Fibroblast of skin of right quadriceps (primary cell): ENCODE data around the gene CNTNAP2.
A peak's percentile ranks its signal among the peaks of the same experiment; 100 is the strongest.

ENCODE experiments used
- DNase-seq: peaks from one replicate; pipeline ENCODE4 v3.0.0-alpha.2; 2013

The CNTNAP2 gene

DNA sequence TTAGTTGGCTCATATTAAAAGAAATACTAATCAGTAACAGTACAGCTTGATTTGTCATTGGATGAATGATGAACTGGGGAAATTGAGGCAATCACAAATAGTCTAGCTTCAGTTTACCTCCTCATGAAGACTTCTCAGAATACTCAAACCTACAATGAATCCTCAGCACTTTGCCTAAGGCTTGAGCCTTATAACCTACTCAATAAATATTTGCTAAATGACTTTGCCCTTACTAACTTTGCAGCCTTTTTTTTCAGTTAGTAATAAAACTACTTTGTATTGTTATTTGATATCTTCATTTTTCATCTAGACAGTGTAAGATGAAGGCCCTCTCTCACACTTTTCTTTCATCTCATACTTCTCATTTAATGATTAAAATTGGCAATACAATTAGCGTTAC is 1311.5 kb downstream of the CNTNAP2 start:
- DNase-seq, result no peak

GRCh38 chr7:147429961-147430360 is 1313.4 kb downstream of the CNTNAP2 start:
- no peak for DNase-seq

DNA sequence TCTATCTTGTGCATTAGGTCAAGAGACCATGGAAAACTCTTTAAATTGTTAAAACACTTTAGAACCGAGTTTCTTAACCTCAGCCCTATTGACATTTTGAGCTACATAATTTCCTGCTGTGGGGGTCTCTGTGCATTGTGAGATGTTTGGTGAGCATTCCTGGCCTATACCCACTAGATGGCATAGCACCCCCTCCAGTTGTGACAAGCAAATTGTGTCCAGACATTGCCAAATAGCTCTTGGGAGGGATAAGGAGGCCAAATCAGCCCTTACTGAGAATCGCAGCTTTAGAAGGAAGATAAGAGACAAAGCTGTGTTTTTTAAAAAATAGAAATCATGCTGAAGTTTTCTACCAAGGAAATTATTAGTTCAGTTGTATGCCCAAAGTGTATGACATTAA is 1315.5 kb downstream of the CNTNAP2 start:
- peak; percentile 69 for DNase-seq

GRCh38 chr7:147432576-147432975 is 1316.0 kb downstream of the CNTNAP2 start:
- DNase-seq, result no peak

- no peak for DNase-seq
Measured at GRCh38 chr7:147436718-147437117, 1320.1 kb downstream of the CNTNAP2 start.

DNA sequence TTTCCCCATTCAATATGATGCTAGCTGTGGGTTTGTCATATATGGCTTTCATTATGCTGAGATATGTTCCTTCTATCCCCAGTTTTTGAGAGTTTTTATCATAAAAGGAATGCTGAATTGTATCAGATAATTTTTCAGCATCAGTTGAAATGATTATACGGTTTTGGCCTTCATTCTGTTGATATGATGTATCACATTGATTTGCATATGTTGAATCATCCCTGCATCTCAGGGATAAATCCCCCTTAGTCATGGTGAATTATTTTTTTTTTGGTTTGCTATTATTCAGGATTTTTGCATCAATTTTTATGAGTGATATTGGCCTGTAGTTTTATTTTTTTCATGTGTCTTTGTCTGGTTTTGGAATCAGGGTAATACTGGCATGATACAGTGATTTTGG is 1321.6 kb downstream of the CNTNAP2 start:
- peak; percentile 56 for DNase-seq

- DNase-seq, result no peak
Measured at GRCh38 chr7:147443942-147444341, 1327.3 kb downstream of the CNTNAP2 start.

DNA sequence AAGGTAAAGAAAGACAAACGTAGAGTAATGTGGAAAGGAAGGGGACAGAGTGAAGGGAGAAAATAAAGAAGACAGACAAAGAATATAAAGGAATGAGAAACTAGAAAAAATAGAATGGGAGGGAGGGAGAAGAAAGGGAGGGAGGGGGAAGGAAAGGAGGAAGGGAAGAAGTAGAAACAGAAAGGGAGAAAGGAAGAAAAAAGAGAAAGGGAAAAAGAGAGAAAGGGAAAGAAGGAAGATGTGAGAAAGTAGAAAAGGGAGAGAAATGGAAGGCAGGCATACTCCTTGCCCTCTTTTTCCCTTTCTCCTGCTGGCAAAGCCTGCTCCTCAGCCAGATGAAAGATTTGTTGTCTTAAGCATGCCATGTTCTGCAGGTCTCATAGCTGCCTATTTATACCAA is 1336.2 kb downstream of the CNTNAP2 start:
- no peak for DNase-seq

- DNase-seq, result no peak
Measured at GRCh38 chr7:147465223-147465622, 1348.6 kb downstream of the CNTNAP2 start.

DNA sequence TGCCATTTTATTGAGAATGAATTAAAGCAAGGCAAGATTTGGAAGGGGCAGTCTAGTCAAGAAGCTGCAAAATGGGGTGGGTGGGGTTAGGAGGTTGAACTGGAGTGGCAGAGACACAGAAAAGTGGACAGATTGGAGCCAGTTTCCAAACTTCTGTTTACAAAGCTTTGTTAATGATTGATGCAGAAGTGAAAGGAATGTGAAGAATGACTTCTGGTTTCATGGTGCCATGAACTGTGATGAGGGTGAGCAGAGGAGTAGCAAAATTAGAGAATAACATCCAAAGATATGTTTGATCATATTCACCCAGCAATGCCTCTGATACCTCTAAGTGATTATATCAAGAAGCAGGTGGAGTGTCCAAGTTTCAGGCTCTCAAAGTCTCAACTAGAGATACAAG is 1356.0 kb downstream of the CNTNAP2 start:
- no peak for DNase-seq

GRCh38 chr7:147474862-147475261 is 1358.3 kb downstream of the CNTNAP2 start:
- DNase-seq, result no peak

DNA sequence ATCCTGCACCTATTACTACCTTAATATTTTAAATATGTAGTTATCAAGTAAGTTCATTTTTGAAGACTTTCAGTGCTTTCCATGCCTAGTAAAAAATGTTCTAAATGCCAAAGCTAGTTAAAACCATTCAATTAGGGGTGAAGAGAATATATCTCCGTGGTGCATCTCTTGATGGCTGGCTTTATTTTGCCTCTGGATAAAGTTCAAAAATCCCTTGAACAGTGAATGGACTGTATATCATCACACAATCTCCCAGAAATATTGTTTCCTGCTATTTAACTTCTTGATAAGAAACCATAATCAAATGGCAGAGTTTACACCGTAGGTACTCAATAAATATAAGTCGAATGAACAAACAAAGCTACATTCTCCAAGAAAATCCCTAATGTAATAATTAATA is 1360.9 kb downstream of the CNTNAP2 start:
- no peak for DNase-seq

DNA sequence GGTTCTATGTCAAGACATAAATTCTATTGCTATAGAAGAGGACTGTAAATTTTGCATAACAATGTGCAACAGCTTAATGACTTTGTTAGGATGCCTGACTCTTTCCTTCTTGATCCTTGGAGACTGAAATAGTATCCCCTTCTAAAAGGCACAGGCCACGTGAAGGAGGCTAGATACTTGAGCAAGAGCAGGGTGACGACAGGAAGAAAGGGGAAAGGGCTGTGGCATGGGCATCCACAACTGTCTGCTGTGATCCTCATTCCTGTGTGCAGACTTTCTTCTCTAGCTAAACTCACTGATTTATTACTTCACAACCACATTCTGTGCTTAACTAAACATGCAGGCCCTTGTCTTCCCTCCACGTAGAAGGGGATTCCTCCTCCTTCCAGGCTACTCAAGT is 1362.2 kb downstream of the CNTNAP2 start:
- peak; percentile 76 for DNase-seq

GRCh38 chr7:147483634-147484292 is 1367.2 kb downstream of the CNTNAP2 start:
- peak; percentile 69 for DNase-seq

DNA sequence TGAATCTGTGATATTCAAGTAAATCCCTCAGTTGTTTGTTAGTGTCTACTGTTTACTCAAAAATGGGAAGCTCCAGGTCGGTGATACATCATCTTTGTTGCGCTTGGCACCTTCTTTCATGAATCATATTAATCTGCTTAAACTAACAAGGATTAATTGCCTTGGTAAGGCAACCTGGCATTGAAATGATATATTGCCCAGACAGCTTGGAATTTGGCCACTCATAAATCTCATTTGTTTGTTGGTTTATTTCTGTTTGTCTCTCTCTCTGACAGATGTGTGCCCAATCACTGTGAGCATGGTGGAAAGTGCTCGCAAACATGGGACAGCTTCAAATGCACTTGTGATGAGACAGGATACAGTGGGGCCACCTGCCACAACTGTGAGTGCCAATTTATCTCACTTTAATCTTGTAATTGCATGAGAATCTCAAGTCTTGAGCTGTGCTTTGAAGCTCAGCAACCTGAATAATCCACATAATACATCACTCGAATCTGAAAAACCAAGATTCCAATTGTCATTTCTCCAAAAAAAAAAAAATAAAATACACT is 1369.1 kb downstream of the CNTNAP2 start:
- DNase-seq, result no peak

DNA sequence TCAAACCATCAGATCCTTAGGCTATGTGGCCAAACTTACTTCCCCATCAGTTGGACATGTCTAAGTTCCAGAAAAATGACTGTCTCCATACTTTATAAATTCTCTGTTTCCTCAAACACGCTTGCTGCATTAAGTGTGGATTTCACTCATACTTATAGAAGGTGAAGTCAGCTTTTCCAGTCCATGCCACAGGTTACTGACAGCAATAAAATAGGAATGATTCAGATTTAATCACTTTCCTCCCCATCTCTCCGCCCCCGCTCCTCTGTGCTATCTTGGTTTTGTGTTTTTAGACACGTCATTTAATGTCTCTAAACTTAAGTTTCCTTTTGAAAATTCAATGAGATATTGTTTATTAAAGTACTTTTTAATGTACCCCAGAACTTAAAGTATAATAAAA is 1376.0 kb downstream of the CNTNAP2 start:
- DNase-seq, result peak; percentile 78

- DNase-seq, result no peak
Measured at GRCh38 chr7:147496209-147496608, 1379.6 kb downstream of the CNTNAP2 start.

- DNase-seq, result no peak
Measured at GRCh38 chr7:147497246-147497645, 1380.6 kb downstream of the CNTNAP2 start.

- DNase-seq, result no peak
Measured at GRCh38 chr7:147498081-147498480, 1381.5 kb downstream of the CNTNAP2 start.

- DNase-seq, result peak; percentile 93
Measured at GRCh38 chr7:147509035-147509501, 1392.5 kb downstream of the CNTNAP2 start.

DNA sequence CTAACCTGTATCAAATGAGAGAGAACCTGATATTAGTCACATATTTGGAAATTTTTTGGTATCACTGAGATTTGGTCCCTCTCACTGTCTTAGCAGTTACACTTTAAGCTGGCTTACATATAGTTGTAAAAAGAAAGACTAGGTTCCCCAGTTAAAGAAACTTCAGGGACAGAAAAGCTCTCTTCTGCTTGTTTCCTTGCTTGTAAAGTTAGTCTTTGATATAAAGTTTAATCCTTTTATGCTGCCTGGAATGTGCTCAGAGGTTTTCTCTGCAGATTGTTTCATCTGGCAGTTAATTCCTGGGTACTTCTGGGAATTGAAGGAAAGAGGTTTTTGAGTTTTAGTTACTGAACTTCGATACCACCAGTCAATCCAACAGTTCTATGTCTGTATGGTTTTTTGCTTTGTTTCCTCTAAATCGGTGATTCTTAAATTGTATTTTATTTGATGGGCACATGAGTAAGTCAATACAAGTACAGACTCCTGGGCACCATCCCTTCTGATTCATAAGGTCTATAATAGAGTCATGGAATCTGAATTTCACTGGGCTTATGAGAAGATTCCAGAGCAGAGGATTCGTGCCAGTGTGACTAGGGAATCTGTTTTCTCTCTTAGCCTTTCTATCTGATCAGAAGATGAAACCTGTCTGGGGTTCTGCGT is 1393.1 kb downstream of the CNTNAP2 start:
- DNase-seq, result peak; percentile 77

GRCh38 chr7:147510201-147510542 is 1393.6 kb downstream of the CNTNAP2 start:
- DNase-seq, result no peak

DNA sequence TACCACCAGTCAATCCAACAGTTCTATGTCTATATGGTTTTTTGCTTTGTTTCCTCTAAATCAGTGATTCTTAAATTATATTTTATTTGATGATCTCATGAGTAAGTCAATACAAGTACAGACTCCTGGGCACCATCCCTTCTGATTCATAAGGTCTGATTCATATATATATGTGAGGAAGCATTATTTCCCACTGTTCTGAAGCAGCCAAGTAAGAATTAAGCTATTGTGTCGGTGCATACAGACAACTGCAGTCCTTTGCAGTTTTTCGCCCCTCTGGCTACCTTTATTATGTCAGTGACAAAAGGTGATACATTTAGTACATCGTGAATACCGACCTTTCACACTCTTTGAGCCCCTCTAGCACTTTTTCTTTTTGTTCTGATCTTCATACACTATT is 1394.3 kb downstream of the CNTNAP2 start:
- peak; percentile 84 for DNase-seq

DNA sequence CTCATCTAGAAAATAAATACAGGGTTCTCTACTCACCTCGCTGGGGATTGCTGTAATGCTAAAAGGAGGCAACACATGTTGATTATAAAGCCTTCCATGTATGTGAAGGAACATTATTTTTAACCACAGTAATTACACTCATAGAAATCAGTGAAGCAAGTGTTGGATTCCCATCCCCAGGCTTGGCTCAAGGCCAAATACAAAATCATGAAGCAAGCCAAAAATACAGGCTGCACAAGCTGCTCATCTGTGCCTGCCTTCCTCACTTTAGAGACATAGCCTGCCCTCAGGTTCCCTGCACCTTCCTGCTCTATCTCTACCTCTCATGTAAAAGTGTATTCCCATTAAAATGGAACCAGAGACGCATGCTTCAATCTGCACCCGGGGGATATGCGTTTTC is 1396.8 kb downstream of the CNTNAP2 start:
- peak; percentile 51 for DNase-seq

- peak; percentile 72 for DNase-seq
Measured at GRCh38 chr7:147516391-147516790, 1399.8 kb downstream of the CNTNAP2 start.
